ENCODE measurements around the gene ADGRE3.

The ADGRE3 gene

GRCh38 chr19:14674764-14675163, at the start of gene ADGRE3:
TSS of gene ADGRE3 (minus strand) at chr19:14674844. CDS start at chr19:14674770, 74 bp downstream.
- no peak within 1 kb of the TSS for H2AFZ ChIP-seq (ENCODE audit: low read depth, low read length)
- H3K9me3 ChIP-seq (ENCODE audit: low read length) = peaks cover 2% of the 10 kb centered on the region
- no peaks in the 10 kb centered on the region for H3K36me3 ChIP-seq (ENCODE audit: insufficient read depth, low read length)
- no peak within 1 kb of the TSS for H3K4me3 ChIP-seq (ENCODE audit: low read length)
- peaks cover 15% of the 10 kb centered on the region for H3K27me3 ChIP-seq (ENCODE audit: insufficient read depth, low read length)
- no peaks in the 10 kb centered on the region for H3K4me1 ChIP-seq (ENCODE audit: insufficient read depth, low read length)

GRCh38 chr19:14722127-14722526, 47.5 kb upstream of the ADGRE3 start:
- Histone ChIP-seq H3K9me3 (ENCODE audit: low read length) (peaks cover 50% of the 10 kb centered on the region), H3K36me3 (ENCODE audit: insufficient read depth, low read length) (peaks cover 46% of the 10 kb centered on the region), H3K4me3 (ENCODE audit: low read length) (no peak overlapping the region)

GRCh38 chr19:14719162-14719561, 44.5 kb upstream of the ADGRE3 start:
- Histone ChIP-seq H2AFZ (ENCODE audit: low read depth, low read length) (no peak overlapping the region), H3K4me3 (ENCODE audit: low read length) (no peak overlapping the region), H3K27me3 (ENCODE audit: insufficient read depth, low read length) (no peaks in the 10 kb centered on the region), H3K4me1 (ENCODE audit: insufficient read depth, low read length) (no peaks in the 10 kb centered on the region), H3K36me3 (ENCODE audit: insufficient read depth, low read length) (peaks cover 76% of the 10 kb centered on the region), H3K9me3 (ENCODE audit: low read length) (peaks cover 79% of the 10 kb centered on the region)

More at GRCh38 chr19:14722127-14722526, 47.5 kb upstream of the ADGRE3 start:
- Histone ChIP-seq H3K4me1 (ENCODE audit: insufficient read depth, low read length) (no peaks in the 10 kb centered on the region), H3K27me3 (ENCODE audit: insufficient read depth, low read length) (no peaks in the 10 kb centered on the region), H2AFZ (ENCODE audit: low read depth, low read length) (no peak overlapping the region)

GRCh38 chr19:14718522-14719116, 44.0 kb upstream of the ADGRE3 start:
- Histone ChIP-seq H3K27me3 (ENCODE audit: insufficient read depth, low read length) (no peaks in the 10 kb centered on the region), H3K36me3 (ENCODE audit: insufficient read depth, low read length) (peaks cover 81% of the 10 kb centered on the region), H2AFZ (ENCODE audit: low read depth, low read length) (no peak overlapping the region), H3K4me1 (ENCODE audit: insufficient read depth, low read length) (no peaks in the 10 kb centered on the region), H3K9me3 (ENCODE audit: low read length) (peaks cover 80% of the 10 kb centered on the region), H3K4me3 (ENCODE audit: low read length) (no peak overlapping the region)

- H3K36me3 ChIP-seq (ENCODE audit: insufficient read depth, low read length) = peaks cover 87% of the 10 kb centered on the region
- H3K4me3 ChIP-seq (ENCODE audit: low read length) = no peak overlapping the region
- H3K27me3 ChIP-seq (ENCODE audit: insufficient read depth, low read length) = no peaks in the 10 kb centered on the region
- H3K4me1 ChIP-seq (ENCODE audit: insufficient read depth, low read length) = no peaks in the 10 kb centered on the region
- no peak overlapping the region for H2AFZ ChIP-seq (ENCODE audit: low read depth, low read length)
- peaks cover 76% of the 10 kb centered on the region for H3K9me3 ChIP-seq (ENCODE audit: low read length)
These were observed 41.2 kb upstream of the ADGRE3 start for GRCh38 chr19:14715841-14716240.

GRCh38 chr19:14704450-14704849, 29.8 kb upstream of the ADGRE3 start:
- Histone ChIP-seq H3K9me3 (ENCODE audit: low read length) (peaks cover 43% of the 10 kb centered on the region), H3K4me1 (ENCODE audit: insufficient read depth, low read length) (no peaks in the 10 kb centered on the region), H3K36me3 (ENCODE audit: insufficient read depth, low read length) (peaks cover 86% of the 10 kb centered on the region)

GRCh38 chr19:14703833-14704232, 29.2 kb upstream of the ADGRE3 start:
- no peak overlapping the region for H3K4me3 ChIP-seq (ENCODE audit: low read length)
- H2AFZ ChIP-seq (ENCODE audit: low read depth, low read length) = no peak overlapping the region
- H3K4me1 ChIP-seq (ENCODE audit: insufficient read depth, low read length) = no peaks in the 10 kb centered on the region
- H3K36me3 ChIP-seq (ENCODE audit: insufficient read depth, low read length) = peaks cover 86% of the 10 kb centered on the region
- H3K9me3 ChIP-seq (ENCODE audit: low read length) = peaks cover 39% of the 10 kb centered on the region
- no peaks in the 10 kb centered on the region for H3K27me3 ChIP-seq (ENCODE audit: insufficient read depth, low read length)

More at GRCh38 chr19:14704450-14704849, 29.8 kb upstream of the ADGRE3 start:
- Histone ChIP-seq H3K27me3 (ENCODE audit: insufficient read depth, low read length) (no peaks in the 10 kb centered on the region), H3K4me3 (ENCODE audit: low read length) (no peak overlapping the region), H2AFZ (ENCODE audit: low read depth, low read length) (no peak overlapping the region)

GRCh38 chr19:14700711-14701375, 26.2 kb upstream of the ADGRE3 start:
- H3K4me3 ChIP-seq (ENCODE audit: low read length) = no peak overlapping the region
- no peak overlapping the region for H2AFZ ChIP-seq (ENCODE audit: low read depth, low read length)
- peaks cover 32% of the 10 kb centered on the region for H3K9me3 ChIP-seq (ENCODE audit: low read length)
- H3K4me1 ChIP-seq (ENCODE audit: insufficient read depth, low read length) = no peaks in the 10 kb centered on the region
- no peaks in the 10 kb centered on the region for H3K27me3 ChIP-seq (ENCODE audit: insufficient read depth, low read length)
- peaks cover 83% of the 10 kb centered on the region for H3K36me3 ChIP-seq (ENCODE audit: insufficient read depth, low read length)

- Histone ChIP-seq H3K36me3 (ENCODE audit: insufficient read depth, low read length) (peaks cover 84% of the 10 kb centered on the region), H3K4me1 (ENCODE audit: insufficient read depth, low read length) (no peaks in the 10 kb centered on the region), H2AFZ (ENCODE audit: low read depth, low read length) (no peak overlapping the region), H3K27me3 (ENCODE audit: insufficient read depth, low read length) (no peaks in the 10 kb centered on the region), H3K4me3 (ENCODE audit: low read length) (no peak overlapping the region), H3K9me3 (ENCODE audit: low read length) (peaks cover 30% of the 10 kb centered on the region)
These were observed 25.0 kb upstream of the ADGRE3 start for GRCh38 chr19:14699641-14700040.

- no peak overlapping the region for H3K4me3 ChIP-seq (ENCODE audit: low read length)
- peaks cover 5% of the 10 kb centered on the region for H3K4me1 ChIP-seq (ENCODE audit: insufficient read depth, low read length)
- no peak overlapping the region for H2AFZ ChIP-seq (ENCODE audit: low read depth, low read length)
- H3K36me3 ChIP-seq (ENCODE audit: insufficient read depth, low read length) = peaks cover 62% of the 10 kb centered on the region
- H3K27me3 ChIP-seq (ENCODE audit: insufficient read depth, low read length) = no peaks in the 10 kb centered on the region
- H3K9me3 ChIP-seq (ENCODE audit: low read length) = peaks cover 6% of the 10 kb centered on the region
These were observed 20.8 kb upstream of the ADGRE3 start for GRCh38 chr19:14695471-14695870.

GRCh38 chr19:14694641-14695266, 20.1 kb upstream of the ADGRE3 start:
- Histone ChIP-seq H3K4me3 (ENCODE audit: low read length) (no peak overlapping the region), H3K4me1 (ENCODE audit: insufficient read depth, low read length) (peaks cover 6% of the 10 kb centered on the region), H3K27me3 (ENCODE audit: insufficient read depth, low read length) (no peaks in the 10 kb centered on the region), H3K9me3 (ENCODE audit: low read length) (peaks cover 4% of the 10 kb centered on the region), H2AFZ (ENCODE audit: low read depth, low read length) (no peak overlapping the region), H3K36me3 (ENCODE audit: insufficient read depth, low read length) (peaks cover 55% of the 10 kb centered on the region)

- H3K4me1 ChIP-seq (ENCODE audit: insufficient read depth, low read length) = peaks cover 6% of the 10 kb centered on the region
These were observed 15.2 kb upstream of the ADGRE3 start, which contains the start of gene ZNF333 for GRCh38 chr19:14689598-14690503. TSS of gene ZNF333 (plus strand) at chr19:14690048. CDS start at chr19:14693492, 3,444 bp downstream.

More at GRCh38 chr19:14689598-14690503, 15.2 kb upstream of the ADGRE3 start, which contains the start of gene ZNF333:
- peaks cover 16% of the 10 kb centered on the region for H3K36me3 ChIP-seq (ENCODE audit: insufficient read depth, low read length)
- H3K9me3 ChIP-seq (ENCODE audit: low read length) = no peaks in the 10 kb centered on the region
- H2AFZ ChIP-seq (ENCODE audit: low read depth, low read length) = peak within 1 kb of the TSS; percentile 87
- H3K27me3 ChIP-seq (ENCODE audit: insufficient read depth, low read length) = peaks cover 3% of the 10 kb centered on the region
- peak within 1 kb of the TSS; percentile 100 for H3K4me3 ChIP-seq (ENCODE audit: low read length)

Measured in neuron (in vitro differentiated cells).